HepG2 (cell line): ENCODE data around the gene NOX3. TPM values are rescaled to one million over a fixed set of nuclear protein-coding genes. Genes with fewer than 3 reads are reported as not detected.

Experiments used
- MIER2 ChIP-seq: IDR thresholded peaks from 2 replicates; pipeline ENCODE4 v1.6.1; 2016; ENCODE audit warnings: missing biosample characterization, missing genetic modification reagents
- PAXIP1 ChIP-seq: sonication (generic); formaldehyde crosslinking; conservative IDR thresholded peaks from 2 replicates; pipeline ENCODE4 v1.4.0; 2020; ENCODE audit warnings: mild to moderate bottlenecking, missing genetic modification reagents, moderate library complexity
- PRDM4 ChIP-seq: sonication (generic); formaldehyde crosslinking; IDR thresholded peaks from 2 replicates; pipeline ENCODE4 v1.9.0; 2021; ENCODE audit warnings: missing genetic modification reagents, borderline replicate concordance
- RCOR2 ChIP-seq: IDR thresholded peaks from 2 replicates; pipeline ENCODE4 v1.6.1; 2016; ENCODE audit warnings: missing biosample characterization, missing genetic modification reagents
- SNAPC2 ChIP-seq: sonication (generic); formaldehyde crosslinking; IDR thresholded peaks from 2 replicates; pipeline ENCODE4 v1.8.1; 2022; ENCODE audit warnings: mild to moderate bottlenecking, missing genetic modification reagents
- SNAPC5 ChIP-seq: sonication (generic); formaldehyde crosslinking; IDR thresholded peaks from 2 replicates; pipeline ENCODE4 v1.8.1; 2023; ENCODE audit warnings: mild to moderate bottlenecking, missing genetic modification reagents, borderline replicate concordance
- SOX5 ChIP-seq: IDR thresholded peaks from 2 replicates; pipeline ENCODE4 v1.6.1; 2016; ENCODE audit warnings: borderline replicate concordance
- TARDBP ChIP-seq: sonication (generic); formaldehyde crosslinking; IDR thresholded peaks from 2 replicates; pipeline ENCODE4 v1.8.0; 2022; ENCODE audit warnings: mild to moderate bottlenecking, missing genetic modification reagents
- TEAD3 ChIP-seq: optimal IDR thresholded peaks from 2 replicates; pipeline ENCODE3; 2016; ENCODE audit warnings: borderline replicate concordance
- TEF ChIP-seq: sonication (generic); formaldehyde crosslinking; IDR thresholded peaks from 2 replicates; pipeline ENCODE4 v1.5.0; 2020; ENCODE audit warnings: missing genetic modification reagents
- ZFP36L2 ChIP-seq: sonication (generic); formaldehyde crosslinking; IDR thresholded peaks from 2 replicates; pipeline ENCODE4 v1.4.0; 2020; ENCODE audit warnings: missing genetic modification reagents
- ZFP90 ChIP-seq: sonication (generic); formaldehyde crosslinking; IDR thresholded peaks from 2 replicates; pipeline ENCODE4 v1.8.0; 2022; ENCODE audit warnings: missing genetic modification reagents, mild to moderate bottlenecking, inconsistent platforms, borderline replicate concordance
- ZMYM3 ChIP-seq: sonication (generic); formaldehyde crosslinking; IDR thresholded peaks from 2 replicates; pipeline ENCODE4 v1.5.1; 2020; ENCODE audit warnings: mild to moderate bottlenecking, missing genetic modification reagents
- ZNF580 ChIP-seq: IDR thresholded peaks from 2 replicates; pipeline ENCODE4 v1.6.1; 2016; ENCODE audit warnings: low read depth, borderline replicate concordance
- ZNF629 ChIP-seq: sonication (generic); formaldehyde crosslinking; conservative IDR thresholded peaks from 2 replicates; pipeline ENCODE4 v1.5.0; 2020; ENCODE audit warnings: missing genetic modification reagents
- ZNF878 ChIP-seq: sonication (generic); formaldehyde crosslinking; IDR thresholded peaks from 2 replicates; pipeline ENCODE4 v1.8.1; 2023; ENCODE audit warnings: mild to moderate bottlenecking, missing genetic modification reagents, moderate library complexity
- polyA plus RNA-seq, 8 experiments: library from polyadenylated mRNA; depleted of rRNA in 3 of 8; stranded (reverse) in 7 of 8; unstranded in 1 of 8; fragments of >200 nt; fragmentation: Illumina TruSeq in 4 of 8; extraction: Trizol in 4 of 8; gene quantifications; 2 replicates each; pipeline versions ENCODE4 v1.2.1 to v1.2.3, GENCODE V29; 2011 to 2016; ENCODE audit warnings: low read depth in 4 of 8, missing spikeins in 1 of 8, mixed read lengths in 1 of 8; ENCODE audit not compliant: insufficient read depth in 1 of 8
- total RNA-seq, 5 experiments: library from RNA; depleted of rRNA; stranded (reverse); fragments of >200 nt; fragmentation: Illumina TruSeq; extraction: Trizol; gene quantifications; 2 replicates each; pipeline ENCODE4 v1.2.3, GENCODE V29; 2016; ENCODE audit warnings: low read depth in 1 of 5
- TF ChIP-seq, protein P1 (sequence below): sonication (generic); formaldehyde crosslinking; IDR thresholded peaks from 2 replicates; pipeline ENCODE4 v1.9.0; 2021; ENCODE audit warnings: missing genetic modification reagents, mild to moderate bottlenecking, borderline replicate concordance
- TF ChIP-seq, protein P2 (sequence below): sonication (generic); formaldehyde crosslinking; IDR thresholded peaks from 2 replicates; pipeline ENCODE4 v1.4.0; 2020; ENCODE audit warnings: missing genetic modification reagents

NOX3 gene
- total and polyA plus RNA-seq, 2 of the 13 experiments (the other 11 are each of a cell fraction or from before 2014, with no cell fraction given) = 0.09 to 0.18 TPM

GRCh38 chr6:155399062-155399744 is 56.4 kb downstream of the NOX3 start (continued):
- TF ChIP-seq, protein P1, sequence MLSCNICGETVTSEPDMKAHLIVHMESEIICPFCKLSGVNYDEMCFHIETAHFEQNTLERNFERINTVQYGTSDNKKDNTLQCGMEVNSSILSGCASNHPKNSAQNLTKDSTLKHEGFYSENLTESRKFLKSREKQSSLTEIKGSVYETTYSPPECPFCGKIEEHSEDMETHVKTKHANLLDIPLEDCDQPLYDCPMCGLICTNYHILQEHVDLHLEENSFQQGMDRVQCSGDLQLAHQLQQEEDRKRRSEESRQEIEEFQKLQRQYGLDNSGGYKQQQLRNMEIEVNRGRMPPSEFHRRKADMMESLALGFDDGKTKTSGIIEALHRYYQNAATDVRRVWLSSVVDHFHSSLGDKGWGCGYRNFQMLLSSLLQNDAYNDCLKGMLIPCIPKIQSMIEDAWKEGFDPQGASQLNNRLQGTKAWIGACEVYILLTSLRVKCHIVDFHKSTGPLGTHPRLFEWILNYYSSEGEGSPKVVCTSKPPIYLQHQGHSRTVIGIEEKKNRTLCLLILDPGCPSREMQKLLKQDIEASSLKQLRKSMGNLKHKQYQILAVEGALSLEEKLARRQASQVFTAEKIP (CRISPR knock-in tag) = no peak
- TF ChIP-seq ZNF629 (CRISPR knock-in tag) (peak; percentile 79), PAXIP1 (peak; percentile 100), TEAD3 (peak; percentile 95), ZFP90 (CRISPR knock-in tag) (peak; percentile 99), ZMYM3 (CRISPR knock-in tag) (peak; percentile 96), SNAPC2 (CRISPR knock-in tag) (peak; percentile 96), ZFP36L2 (CRISPR knock-in tag) (peak; percentile 81; the same call in 1 of the 2 replicates), ZNF580 (CRISPR knock-in tag) (peak; percentile 98), MIER2 (peak; percentile 92), TEF (CRISPR knock-in tag) (peak; percentile 94), SNAPC5 (CRISPR knock-in tag) (0 out of 2 replicates have a peak, but pooled peaks have one; percentile 86), PRDM4 (CRISPR knock-in tag) (no peak), SOX5 (CRISPR knock-in tag) (peak; percentile 98), RCOR2 (CRISPR knock-in tag) (peak; percentile 100), TARDBP (CRISPR knock-in tag) (peak; percentile 100), ZNF878 (peak; percentile 98)
- TF ChIP-seq, protein P2, sequence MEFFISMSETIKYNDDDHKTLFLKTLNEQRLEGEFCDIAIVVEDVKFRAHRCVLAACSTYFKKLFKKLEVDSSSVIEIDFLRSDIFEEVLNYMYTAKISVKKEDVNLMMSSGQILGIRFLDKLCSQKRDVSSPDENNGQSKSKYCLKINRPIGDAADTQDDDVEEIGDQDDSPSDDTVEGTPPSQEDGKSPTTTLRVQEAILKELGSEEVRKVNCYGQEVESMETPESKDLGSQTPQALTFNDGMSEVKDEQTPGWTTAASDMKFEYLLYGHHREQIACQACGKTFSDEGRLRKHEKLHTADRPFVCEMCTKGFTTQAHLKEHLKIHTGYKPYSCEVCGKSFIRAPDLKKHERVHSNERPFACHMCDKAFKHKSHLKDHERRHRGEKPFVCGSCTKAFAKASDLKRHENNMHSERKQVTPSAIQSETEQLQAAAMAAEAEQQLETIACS (CRISPR knock-in tag) = no peak
